NAMALWA (cell line): Measurements from ENCODE around the gene TMEM164.
"Not testable (repeated sequence)": the region's sequence is repeated elsewhere in the genome, so short reads cannot be mapped to it uniquely, and the experiment has no call there.

Source experiments
- DNase-seq: peaks from one replicate; pipeline ENCODE4 v3.0.0-alpha.2; 2015; ENCODE audit warnings: low spot score

Gene TMEM164

GRCh38 chrX:110133735-110134370 lies 130.9 kb downstream of the TMEM164 start:
- DNase-seq: no peak

DNA sequence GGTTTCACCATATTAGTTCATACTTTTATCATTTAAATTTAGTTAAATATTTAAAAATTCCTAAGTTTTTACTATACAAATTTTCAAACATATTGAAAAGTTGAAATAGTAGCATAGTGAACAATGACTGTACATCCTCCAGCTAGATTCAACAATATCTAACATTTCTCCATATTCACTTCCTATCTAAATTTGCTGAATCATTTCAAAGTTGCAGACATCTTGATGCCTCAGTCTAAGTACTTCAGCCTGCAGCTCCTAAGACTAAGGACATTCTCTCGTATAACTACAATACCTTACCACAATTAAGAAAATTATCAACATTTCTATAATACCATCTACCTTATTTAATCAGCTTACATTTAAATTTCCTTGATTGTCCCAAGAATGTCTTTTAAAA lies 132.7 kb downstream of the TMEM164 start:
- DNase-seq: no peak

GRCh38 chrX:110136136-110136535 lies 133.2 kb downstream of the TMEM164 start:
- no peak for DNase-seq

DNA sequence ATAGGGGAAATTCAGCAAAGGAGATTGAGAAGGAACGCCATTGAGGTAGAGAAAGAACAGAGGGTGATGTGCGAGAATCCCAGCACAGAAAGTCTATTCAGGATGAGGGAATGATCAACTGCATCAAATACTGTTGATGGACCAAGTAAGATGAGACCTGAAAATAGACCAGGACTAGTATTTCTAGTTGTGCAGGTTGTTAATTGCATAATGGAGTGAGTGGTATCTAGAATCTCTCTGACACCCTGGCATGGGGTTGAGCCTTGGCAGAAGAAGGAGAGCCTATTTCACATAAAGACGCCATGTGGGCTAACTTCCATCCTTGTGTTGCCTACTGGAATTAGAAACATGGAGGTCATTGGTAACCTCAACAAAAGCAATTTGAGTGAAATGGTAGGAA lies 135.6 kb downstream of the TMEM164 start:
- no peak for DNase-seq

- DNase-seq: no peak
Observed at GRCh38 chrX:110139172-110139571, 136.3 kb downstream of the TMEM164 start.

DNA sequence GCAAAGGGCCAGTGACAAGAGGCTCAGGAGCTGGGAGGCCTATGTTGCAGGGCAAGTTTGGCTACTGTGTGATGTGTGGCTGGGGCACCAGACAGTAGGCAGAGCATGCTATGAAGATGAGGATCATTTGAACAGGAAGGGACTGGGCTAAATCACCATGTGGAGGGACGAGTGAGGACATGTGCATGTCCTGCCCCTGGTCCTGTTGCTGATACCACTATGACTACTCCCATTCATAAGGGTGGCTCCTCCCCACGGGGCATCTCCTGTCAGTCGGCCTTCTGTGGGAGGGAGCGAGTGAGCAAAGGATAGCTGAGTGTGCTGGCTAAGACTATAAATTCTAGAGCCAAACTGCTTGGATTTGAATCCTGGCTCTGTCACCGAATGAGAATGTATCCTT lies 139.2 kb downstream of the TMEM164 start:
- no peak for DNase-seq

DNA sequence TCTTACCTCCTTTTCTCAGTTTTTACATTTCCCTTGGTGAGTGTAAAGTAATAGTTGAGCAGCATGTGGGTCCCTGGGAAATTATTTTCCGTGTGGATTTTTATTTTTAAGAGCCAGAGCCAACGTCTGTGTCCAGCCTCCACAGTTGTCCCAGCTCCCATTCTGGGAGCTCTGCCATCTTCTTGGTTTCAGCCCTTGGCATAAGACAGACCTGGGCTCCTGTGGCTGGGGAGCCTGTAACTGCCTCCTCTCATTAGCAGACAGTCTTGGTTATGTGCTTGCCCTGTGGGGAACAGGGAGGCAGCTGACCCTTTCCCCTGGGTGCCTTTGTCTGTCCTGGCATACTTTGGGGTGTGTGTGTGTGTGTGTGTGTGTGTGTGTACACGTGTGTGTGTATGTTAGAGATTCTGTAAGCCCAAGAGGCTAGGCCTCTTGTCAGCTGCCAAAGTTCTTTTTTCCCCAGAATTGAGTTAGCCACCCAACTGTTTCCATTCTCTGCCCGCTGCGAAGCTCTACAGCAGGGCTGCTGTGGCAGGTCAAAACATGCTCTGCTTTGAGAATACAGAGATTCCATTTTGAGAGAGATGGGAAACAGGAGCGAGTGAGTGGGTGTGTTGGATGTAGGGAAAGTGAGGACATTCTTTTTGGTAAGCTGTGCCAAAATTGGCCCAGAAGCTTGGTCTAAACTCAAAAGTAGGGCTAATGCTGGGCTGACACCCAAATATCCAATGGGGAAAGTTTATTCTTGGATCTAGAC lies 140.7 kb downstream of the TMEM164 start:
- DNase-seq: no peak

- no peak for DNase-seq
Observed at GRCh38 chrX:110145311-110145710, 142.4 kb downstream of the TMEM164 start.

DNA sequence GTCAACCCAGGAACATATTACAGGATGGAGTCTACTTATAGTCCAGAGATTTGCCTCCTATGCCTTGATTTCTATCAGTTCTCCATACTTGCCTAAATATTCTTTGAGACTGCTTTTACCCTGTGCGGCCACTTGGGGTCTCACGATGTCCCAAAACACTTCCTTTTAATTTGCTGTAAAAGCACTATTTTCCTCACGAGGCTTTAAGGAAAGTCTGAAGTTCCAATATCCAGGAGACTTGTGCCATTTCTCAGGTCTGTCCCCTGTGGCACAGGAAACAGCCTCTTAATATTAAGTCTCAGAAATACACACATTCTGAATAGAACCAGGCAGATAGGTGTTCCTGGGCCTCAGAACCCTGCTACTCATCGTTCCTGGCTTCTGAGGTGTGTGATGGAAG lies 142.9 kb downstream of the TMEM164 start:
- peak; percentile 51 for DNase-seq

GRCh38 chrX:110146521-110146920 lies 143.6 kb downstream of the TMEM164 start:
- peak; percentile 66 for DNase-seq

GRCh38 chrX:110153244-110153643 lies 150.3 kb downstream of the TMEM164 start:
- DNase-seq: no peak

DNA sequence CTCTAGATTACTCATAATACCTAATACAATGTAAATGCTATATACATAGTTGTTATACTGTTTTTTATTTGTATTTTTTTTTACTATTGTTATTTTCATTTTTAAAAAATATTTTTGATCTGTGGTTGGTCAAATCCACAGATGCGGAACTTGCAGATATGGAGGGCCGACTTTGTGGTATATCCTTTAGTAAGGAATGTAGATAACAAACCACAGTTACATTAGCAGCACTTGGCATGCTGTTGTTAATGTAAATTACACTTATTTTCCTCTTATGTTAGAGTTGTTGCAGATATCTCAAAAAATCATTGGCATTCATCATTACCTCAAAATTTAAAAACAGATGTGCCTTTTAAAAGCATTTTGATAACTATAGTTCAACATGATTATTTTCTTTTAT lies 151.0 kb downstream of the TMEM164 start:
- no peak for DNase-seq

DNA sequence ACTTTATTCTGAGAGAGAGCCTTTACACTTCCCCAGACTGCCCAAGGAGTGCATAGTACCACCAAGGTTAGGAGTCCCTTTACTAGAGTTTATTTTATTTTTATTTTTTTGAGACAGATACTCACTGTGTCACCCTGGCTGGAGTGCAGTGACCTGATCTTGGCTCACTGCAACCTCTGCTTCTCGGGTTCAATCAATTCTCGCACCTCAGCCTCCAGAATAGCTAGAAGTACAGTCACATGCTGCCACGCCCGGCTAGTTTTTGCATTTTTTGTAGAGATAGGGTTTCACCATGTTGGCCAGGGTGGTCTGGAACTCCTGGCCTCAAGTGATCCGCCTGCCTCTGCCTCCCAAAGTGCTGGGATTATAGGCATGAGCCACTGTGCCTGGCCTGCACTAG lies 151.4 kb downstream of the TMEM164 start:
- DNase-seq: not testable (repeated sequence)

DNA sequence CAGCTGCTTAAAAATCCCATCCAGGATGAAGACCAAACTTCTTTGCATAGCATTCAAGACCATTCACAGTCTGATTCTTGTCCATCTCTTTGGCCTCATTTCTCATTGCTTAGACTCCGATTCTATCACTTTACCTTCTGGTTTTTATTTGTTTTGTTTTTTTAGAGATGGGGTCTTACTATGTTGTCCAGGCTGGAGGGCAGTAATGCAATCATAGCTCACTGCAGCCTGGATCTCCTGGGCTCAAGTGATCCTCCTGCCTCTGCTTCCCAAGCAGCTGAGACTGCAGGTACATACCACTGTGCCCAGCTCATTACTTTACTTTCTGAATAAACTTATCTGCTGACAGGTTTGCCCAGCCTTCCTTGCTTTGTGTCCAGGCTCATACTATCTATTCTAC lies 152.8 kb downstream of the TMEM164 start:
- DNase-seq: no peak

DNA sequence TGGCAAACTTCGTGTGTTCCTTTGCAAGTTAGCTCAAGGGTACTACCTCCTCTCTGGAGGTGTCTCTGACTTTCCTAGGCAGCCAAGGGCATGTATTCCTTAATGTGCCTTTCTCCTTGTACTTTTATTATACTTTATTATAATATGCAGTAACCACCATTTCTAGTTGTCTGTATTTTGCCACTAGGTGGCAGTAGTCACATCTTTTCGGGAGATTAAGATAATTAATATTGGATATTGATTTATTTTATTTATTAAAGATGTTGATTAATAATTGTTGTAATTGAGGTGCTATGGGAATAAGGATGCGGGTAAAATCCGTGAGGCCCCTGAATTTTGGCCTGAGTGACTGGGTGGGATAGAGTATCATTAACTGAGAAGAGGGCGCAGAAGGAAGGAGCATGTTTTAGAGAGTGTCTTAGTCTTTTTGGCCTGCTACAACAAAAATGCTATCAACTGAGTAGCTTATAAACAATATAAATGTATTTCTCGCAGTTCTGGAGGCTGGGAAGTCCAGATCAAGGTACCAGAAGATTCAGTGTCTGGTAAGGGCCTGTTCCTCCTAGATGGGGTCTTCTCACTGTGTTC lies 153.3 kb downstream of the TMEM164 start:
- DNase-seq: peak; percentile 36

DNA sequence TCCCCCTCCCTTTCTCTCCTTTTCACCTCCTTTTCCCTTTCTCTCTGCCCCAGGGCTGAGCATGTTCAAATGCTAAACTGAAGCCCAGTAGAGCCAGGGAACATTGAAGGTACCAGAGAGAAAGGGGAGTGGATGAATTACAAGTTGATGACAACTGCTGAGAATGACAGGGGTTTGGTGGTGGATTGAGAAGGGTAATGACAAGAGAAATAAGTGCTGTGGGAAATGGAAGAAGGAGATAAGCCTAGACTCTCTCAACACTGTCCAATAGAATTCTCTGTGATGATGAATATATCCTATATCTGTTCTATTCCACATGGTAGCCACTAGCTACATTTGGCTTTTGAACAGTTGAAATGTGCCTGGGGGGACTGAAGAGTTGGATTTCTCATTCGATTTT lies 154.5 kb downstream of the TMEM164 start:
- no peak for DNase-seq

GRCh38 chrX:110159235-110159634 lies 156.3 kb downstream of the TMEM164 start:
- no peak for DNase-seq

GRCh38 chrX:110159865-110160264 lies 157.0 kb downstream of the TMEM164 start:
- DNase-seq: no peak

GRCh38 chrX:110161361-110161686 lies 158.4 kb downstream of the TMEM164 start:
- no peak for DNase-seq

- DNase-seq: no peak
Observed at GRCh38 chrX:110162131-110162530, 159.2 kb downstream of the TMEM164 start.

DNA sequence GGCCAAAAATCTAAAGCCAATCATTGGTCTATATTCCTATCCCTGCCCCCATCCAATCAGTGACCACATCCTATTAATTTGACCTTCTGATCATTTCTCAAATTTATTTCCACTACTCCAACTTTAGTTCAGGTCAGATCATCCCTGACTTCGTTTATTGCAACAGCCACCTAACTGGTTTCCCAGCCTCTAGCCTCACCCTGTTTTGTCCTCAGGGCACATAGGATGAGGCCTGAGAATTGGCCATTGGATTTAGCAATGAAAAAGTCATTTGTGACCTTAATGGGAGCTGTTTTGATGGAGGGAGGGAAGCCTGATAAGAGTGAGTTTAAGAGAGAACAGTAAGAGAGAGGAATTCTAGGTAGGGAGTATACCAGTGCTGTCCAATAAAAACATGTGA lies 160.0 kb downstream of the TMEM164 start:
- DNase-seq: no peak

- DNase-seq: no peak
Observed at GRCh38 chrX:110163488-110163887, 160.6 kb downstream of the TMEM164 start.

DNA sequence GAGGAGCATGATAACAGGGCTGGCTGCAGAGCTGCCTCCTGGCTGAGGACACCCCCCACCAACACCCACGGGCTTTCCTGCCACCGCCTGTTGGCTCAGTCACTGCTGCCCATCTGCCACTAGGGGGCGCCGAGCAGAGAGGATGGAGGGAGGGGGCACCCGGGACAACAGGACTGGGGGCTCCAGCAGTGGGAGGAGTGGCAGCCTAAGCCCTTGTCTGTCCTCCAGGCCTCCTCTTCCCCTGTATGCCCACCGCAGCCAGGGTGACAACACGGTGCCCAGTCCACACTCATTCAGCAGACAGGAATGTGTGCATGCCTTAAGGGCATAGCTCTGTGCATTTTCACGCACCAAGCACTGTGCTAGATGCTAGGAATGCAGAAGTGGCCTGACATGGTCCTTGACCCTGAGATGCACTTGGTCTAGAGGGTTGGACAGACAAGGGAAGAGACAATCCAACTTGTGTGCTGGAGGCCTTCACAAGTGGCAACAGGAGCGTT lies 165.1 kb downstream of the TMEM164 start:
- DNase-seq: peak; percentile 53
